ENCODE measurements around the gene OR52I2. TPM values are rescaled to one million over a fixed set of nuclear protein-coding genes. Genes with fewer than 3 reads are reported as not detected.
A peak's percentile ranks its signal among the peaks of the same experiment; 100 is the strongest.

OR52I2 gene
- total RNA-seq, 1 donor from 2014 or later: not detected

- peak; percentile 98 for DNase-seq
Observed at GRCh38 chr11:4607781-4608666, 26.5 kb downstream of the OR52I2 start, which contains the start of gene TRIM68. Gene TRIM68, minus strand, starts transcription at chr11:4608231. Its CDS starts 2,727 bp downstream, at chr11:4605504.

DNA sequence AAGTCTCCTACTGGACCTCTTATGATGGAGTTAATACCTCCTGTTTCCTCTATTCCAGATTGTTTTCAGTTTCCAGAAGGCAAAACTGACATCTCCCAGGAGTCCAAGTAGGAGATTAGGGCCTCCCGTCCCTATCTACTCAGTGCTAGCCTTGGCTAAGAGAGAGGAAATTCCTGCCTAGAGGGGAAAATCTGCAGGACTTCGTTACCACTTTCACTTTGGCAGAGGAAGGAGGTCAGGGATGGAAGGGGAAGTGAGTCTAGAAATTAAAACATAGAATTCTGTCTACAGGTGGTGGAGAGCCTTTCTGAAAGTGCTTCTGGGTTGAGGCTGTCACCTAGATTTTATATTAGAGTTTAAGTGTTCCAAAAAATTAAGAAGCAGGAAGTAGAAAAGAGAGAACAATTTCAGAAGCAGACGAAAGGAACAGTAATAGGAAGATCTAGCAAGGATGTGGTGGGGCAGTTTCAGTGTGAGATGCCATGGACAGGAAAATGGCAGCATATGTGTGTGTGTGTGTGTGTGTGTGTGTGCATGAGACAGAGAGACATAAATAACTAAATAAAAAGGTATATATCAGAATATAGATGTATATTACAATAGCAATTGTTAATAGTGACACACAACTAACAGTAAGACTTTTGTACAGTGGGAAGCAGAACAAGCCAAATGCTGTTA is 28.9 kb downstream of the OR52I2 start:
- no peak for DNase-seq

DNA sequence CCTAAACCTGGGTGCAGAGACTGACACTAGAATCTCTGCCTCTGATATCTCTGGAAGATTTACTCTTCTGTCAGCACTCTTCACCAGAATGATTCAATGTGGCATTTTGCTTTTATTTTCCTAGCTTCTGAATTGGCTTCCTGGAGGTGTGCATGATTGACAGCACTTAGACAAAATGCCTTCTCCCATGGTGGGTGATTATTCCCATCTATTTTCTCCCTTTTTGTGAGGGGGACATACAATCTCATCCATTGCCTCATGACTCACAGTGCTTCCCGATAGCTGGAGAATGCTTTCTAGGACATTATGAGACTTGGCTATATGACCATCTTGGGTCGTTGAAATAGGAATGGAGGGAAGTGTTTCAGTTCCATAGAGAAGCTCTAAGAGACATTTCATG is 30.4 kb downstream of the OR52I2 start:
- no peak for DNase-seq

- no peak for DNase-seq
Observed at GRCh38 chr11:4615856-4616444, 34.4 kb downstream of the OR52I2 start.

- no peak for DNase-seq
Observed at GRCh38 chr11:4619514-4619913, 38.0 kb downstream of the OR52I2 start.

DNA sequence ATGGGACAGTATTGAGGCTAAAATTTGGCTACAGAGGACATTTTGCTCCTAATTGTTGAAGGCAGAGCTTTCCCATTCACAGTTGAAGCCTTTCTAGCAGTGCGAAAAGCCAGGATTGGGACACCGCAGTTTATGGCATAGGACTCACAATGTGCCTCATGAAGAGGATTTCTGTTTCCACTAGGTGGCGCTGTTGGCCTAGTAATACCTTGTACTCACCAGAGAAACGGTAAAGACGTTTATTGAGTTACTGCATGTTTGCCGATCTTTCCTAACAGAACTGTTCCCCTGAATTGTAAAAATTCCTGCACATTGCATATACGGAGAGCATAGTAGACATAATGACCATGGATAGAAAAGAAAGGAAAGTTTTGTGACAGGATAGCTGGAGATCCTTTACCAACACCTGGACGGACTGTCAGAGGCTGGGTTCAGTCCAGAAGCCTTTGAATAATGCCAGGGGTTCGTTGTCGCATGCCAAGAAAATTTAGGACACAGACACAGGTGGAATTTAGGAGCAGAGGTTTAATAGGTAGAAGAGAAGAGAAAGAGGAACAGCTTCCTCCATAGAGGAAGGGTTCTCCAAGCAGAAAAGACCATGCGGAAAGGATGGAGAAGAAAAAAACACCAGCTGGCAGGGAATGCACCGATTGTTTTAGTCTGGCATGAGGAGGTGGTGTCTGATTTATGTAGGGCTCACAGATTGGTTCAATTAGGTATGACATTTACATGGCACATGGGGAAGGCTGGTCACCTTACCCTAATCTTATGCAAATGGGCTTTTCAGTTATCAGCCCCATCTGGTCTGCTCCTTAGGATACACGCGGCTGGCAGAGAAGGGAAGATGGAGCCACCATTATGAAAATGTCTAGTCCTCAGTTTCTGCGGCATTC is 44.9 kb downstream of the OR52I2 start:
- DNase-seq: peak; percentile 82

DNA sequence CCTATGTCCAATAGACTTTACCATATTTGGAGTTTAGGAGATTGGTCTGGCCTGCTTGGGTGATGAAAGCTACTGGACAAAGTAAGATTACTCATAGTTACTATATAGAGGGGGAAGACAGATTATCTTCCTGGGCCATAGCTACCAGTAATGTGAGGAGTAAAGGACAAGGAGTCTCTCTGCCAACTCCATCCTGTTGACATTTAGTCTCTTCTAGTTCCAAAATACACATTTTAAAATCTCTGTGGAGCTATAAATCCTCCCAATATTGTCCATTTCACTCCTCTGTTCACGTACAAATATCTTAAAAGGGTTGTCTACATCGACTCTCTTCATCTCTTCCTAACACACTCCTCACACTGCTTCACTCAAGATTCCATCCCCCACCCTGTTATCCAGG is 54.6 kb downstream of the OR52I2 start:
- no peak for DNase-seq

GRCh38 chr11:4636962-4637661 is 55.6 kb downstream of the OR52I2 start, which contains the start of gene OR51D1:
Gene OR51D1, plus strand, starts transcription at chr11:4637477. Its CDS starts 2,314 bp downstream, at chr11:4639791.
- peak; percentile 83 for DNase-seq

- DNase-seq: no peak
Observed at GRCh38 chr11:4637662-4638047, 56.1 kb downstream of the OR52I2 start.

GRCh38 chr11:4639931-4640330 is 58.4 kb downstream of the OR52I2 start:
- DNase-seq: no peak

DNA sequence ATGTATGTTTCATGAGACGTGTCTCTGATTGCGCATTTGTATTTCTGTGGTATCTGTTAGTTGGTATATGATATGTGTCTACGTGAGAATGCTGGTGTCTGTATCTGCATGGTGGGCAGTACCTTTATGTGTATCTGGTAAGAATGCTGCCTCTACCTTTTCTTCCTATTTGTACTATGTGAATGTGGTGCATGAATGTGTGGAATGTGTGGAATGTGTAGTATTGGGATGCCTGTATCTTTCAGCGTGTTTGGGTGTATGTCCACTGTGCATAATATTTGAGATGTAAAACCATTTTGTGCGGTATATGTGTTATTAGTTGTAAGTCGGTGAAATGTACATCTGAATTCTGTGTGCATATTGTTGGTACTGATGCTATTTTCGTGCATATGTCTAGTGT is 60.0 kb downstream of the OR52I2 start:
- no peak for DNase-seq

DNA sequence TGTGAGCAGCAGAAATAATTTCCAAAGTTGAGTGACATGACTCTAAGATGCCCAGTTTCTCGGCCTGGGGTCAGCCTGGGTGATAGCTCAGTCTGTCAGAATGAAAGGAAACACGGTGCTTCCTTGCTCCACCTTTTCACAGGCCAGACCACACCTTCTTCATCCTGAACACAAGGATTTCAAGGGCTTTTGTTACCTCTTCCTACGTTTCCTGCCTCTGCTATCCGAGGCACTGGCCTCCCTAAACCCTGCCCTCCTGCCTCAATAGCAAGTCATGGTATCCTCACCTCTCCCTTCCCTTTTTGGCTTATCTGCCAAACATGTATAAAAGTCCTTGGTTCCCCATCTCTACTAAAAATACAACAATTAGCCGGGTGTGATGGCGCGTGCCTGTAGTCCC is 60.5 kb downstream of the OR52I2 start:
- no peak for DNase-seq

Other genes with a start within 250 kb of the OR52I2 start
- gene OR52B4, start 213.4 kb upstream of the OR52I2 start, total RNA-seq: not detected
- 5.6 TPM for gene TRIM21, start 188.0 kb upstream of the OR52I2 start, total RNA-seq
- not detected for gene OR52K2, start 132.4 kb upstream of the OR52I2 start, total RNA-seq
- not detected for gene OR52K1, start 99.1 kb upstream of the OR52I2 start, total RNA-seq
- gene OR52M1, start 36.6 kb upstream of the OR52I2 start, total RNA-seq: not detected
- gene OR52I1, start 12.3 kb downstream of the OR52I2 start, total RNA-seq: not detected
- gene TRIM68, start 26.5 kb downstream of the OR52I2 start, total RNA-seq: 6.7 TPM
- not detected for gene OR51D1, start 55.7 kb downstream of the OR52I2 start, total RNA-seq
- 1.9 TPM for gene OR51E1, start 62.2 kb downstream of the OR52I2 start, total RNA-seq
- not detected for gene OR51E2, start 116.1 kb downstream of the OR52I2 start, total RNA-seq
- gene MMP26, start 123.0 kb downstream of the OR52I2 start, total RNA-seq: not detected
- gene OR51F1, start 188.2 kb downstream of the OR52I2 start, total RNA-seq: not detected
- not detected for gene OR52R1, start 222.6 kb downstream of the OR52I2 start, total RNA-seq
- not detected for gene OR51F2, start 239.6 kb downstream of the OR52I2 start, total RNA-seq

All from tongue (tissue), 2 donors.